ENCODE data around the gene GABRR1. TPM values are rescaled to one million over a fixed set of nuclear protein-coding genes. Genes with fewer than 3 reads are reported as not detected.

Gene GABRR1
- total and polyA plus RNA-seq, 2 experiments from 2014 or later = 0.14 to 0.37 TPM

DNA sequence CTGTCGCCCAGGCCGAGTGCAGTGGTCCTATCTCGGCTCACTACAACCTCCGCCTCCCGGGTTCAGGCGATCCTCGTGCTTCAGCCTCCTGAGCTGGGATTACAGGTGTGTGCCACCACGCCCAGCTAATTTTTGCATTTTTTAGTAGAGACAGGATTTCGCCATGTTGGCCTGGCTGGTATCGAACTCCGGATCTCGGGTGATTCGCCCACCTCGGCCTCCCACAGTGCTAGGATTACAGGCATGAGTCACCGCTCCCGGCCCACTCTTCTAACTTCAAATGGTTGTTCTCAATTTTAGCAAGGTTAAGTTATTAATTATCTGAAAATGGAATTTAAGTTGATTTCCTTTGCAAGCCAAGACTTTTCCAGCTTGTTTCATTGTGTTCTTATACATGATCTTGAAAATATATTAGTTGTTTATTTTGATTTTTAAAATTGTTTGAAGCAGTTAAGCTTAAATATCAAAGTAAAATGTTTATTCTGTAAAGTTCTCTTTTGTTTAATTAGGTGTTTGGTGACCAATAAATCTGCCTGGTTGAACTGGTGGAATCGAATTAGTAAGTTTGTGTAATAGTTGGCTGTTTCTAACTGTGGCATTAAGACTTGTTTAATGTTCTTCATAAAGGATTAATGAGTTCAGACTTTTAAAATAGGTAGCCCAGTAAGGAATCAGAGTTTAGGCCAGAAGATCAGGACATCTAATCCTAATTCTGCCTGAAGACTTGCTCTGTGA is 69.0 kb downstream of the GABRR1 start:
- no peaks in the 10 kb centered on the region for H3K9me2 ChIP-seq (ENCODE audit: insufficient read depth)
- no peak overlapping the region for H3K4me3 ChIP-seq
- H3K4me1 ChIP-seq (ENCODE audit: insufficient read depth) = peaks cover 8% of the 10 kb centered on the region; the same call in 1 of the 2 replicates
- H3K27ac ChIP-seq (ENCODE audit: low read depth) = no peak overlapping the region
- TF ChIP-seq, protein P1, sequence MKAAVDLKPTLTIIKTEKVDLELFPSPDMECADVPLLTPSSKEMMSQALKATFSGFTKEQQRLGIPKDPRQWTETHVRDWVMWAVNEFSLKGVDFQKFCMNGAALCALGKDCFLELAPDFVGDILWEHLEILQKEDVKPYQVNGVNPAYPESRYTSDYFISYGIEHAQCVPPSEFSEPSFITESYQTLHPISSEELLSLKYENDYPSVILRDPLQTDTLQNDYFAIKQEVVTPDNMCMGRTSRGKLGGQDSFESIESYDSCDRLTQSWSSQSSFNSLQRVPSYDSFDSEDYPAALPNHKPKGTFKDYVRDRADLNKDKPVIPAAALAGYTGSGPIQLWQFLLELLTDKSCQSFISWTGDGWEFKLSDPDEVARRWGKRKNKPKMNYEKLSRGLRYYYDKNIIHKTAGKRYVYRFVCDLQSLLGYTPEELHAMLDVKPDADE (IDR thresholded peaks at IDR 0.05) = no peak
- TF ChIP-seq EZH2 (IDR thresholded peaks at IDR 0.05; ENCODE audit: low read depth, unreplicated experiment) (no peak), ZNF331 (CRISPR knock-in tag; IDR thresholded peaks at IDR 0.05; ENCODE audit: low read depth) (no peak), CREB1 (CRISPR knock-in tag; IDR thresholded peaks at IDR 0.05; ENCODE audit: low read depth) (no peak), JUNB (IDR thresholded peaks at IDR 0.05; ENCODE audit: unreplicated experiment) (no peak), ZNF114 (CRISPR knock-in tag; IDR thresholded peaks at IDR 0.05) (no peak), EZH2phosphoT487 (IDR thresholded peaks at IDR 0.05; ENCODE audit: unreplicated experiment) (no peak)
- TF ChIP-seq, protein P2, sequence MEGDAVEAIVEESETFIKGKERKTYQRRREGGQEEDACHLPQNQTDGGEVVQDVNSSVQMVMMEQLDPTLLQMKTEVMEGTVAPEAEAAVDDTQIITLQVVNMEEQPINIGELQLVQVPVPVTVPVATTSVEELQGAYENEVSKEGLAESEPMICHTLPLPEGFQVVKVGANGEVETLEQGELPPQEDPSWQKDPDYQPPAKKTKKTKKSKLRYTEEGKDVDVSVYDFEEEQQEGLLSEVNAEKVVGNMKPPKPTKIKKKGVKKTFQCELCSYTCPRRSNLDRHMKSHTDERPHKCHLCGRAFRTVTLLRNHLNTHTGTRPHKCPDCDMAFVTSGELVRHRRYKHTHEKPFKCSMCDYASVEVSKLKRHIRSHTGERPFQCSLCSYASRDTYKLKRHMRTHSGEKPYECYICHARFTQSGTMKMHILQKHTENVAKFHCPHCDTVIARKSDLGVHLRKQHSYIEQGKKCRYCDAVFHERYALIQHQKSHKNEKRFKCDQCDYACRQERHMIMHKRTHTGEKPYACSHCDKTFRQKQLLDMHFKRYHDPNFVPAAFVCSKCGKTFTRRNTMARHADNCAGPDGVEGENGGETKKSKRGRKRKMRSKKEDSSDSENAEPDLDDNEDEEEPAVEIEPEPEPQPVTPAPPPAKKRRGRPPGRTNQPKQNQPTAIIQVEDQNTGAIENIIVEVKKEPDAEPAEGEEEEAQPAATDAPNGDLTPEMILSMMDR (conservative IDR thresholded peaks at IDR 0.05; ENCODE audit: low read depth in 2 of 2) = no peak
- TF ChIP-seq, protein P3, sequence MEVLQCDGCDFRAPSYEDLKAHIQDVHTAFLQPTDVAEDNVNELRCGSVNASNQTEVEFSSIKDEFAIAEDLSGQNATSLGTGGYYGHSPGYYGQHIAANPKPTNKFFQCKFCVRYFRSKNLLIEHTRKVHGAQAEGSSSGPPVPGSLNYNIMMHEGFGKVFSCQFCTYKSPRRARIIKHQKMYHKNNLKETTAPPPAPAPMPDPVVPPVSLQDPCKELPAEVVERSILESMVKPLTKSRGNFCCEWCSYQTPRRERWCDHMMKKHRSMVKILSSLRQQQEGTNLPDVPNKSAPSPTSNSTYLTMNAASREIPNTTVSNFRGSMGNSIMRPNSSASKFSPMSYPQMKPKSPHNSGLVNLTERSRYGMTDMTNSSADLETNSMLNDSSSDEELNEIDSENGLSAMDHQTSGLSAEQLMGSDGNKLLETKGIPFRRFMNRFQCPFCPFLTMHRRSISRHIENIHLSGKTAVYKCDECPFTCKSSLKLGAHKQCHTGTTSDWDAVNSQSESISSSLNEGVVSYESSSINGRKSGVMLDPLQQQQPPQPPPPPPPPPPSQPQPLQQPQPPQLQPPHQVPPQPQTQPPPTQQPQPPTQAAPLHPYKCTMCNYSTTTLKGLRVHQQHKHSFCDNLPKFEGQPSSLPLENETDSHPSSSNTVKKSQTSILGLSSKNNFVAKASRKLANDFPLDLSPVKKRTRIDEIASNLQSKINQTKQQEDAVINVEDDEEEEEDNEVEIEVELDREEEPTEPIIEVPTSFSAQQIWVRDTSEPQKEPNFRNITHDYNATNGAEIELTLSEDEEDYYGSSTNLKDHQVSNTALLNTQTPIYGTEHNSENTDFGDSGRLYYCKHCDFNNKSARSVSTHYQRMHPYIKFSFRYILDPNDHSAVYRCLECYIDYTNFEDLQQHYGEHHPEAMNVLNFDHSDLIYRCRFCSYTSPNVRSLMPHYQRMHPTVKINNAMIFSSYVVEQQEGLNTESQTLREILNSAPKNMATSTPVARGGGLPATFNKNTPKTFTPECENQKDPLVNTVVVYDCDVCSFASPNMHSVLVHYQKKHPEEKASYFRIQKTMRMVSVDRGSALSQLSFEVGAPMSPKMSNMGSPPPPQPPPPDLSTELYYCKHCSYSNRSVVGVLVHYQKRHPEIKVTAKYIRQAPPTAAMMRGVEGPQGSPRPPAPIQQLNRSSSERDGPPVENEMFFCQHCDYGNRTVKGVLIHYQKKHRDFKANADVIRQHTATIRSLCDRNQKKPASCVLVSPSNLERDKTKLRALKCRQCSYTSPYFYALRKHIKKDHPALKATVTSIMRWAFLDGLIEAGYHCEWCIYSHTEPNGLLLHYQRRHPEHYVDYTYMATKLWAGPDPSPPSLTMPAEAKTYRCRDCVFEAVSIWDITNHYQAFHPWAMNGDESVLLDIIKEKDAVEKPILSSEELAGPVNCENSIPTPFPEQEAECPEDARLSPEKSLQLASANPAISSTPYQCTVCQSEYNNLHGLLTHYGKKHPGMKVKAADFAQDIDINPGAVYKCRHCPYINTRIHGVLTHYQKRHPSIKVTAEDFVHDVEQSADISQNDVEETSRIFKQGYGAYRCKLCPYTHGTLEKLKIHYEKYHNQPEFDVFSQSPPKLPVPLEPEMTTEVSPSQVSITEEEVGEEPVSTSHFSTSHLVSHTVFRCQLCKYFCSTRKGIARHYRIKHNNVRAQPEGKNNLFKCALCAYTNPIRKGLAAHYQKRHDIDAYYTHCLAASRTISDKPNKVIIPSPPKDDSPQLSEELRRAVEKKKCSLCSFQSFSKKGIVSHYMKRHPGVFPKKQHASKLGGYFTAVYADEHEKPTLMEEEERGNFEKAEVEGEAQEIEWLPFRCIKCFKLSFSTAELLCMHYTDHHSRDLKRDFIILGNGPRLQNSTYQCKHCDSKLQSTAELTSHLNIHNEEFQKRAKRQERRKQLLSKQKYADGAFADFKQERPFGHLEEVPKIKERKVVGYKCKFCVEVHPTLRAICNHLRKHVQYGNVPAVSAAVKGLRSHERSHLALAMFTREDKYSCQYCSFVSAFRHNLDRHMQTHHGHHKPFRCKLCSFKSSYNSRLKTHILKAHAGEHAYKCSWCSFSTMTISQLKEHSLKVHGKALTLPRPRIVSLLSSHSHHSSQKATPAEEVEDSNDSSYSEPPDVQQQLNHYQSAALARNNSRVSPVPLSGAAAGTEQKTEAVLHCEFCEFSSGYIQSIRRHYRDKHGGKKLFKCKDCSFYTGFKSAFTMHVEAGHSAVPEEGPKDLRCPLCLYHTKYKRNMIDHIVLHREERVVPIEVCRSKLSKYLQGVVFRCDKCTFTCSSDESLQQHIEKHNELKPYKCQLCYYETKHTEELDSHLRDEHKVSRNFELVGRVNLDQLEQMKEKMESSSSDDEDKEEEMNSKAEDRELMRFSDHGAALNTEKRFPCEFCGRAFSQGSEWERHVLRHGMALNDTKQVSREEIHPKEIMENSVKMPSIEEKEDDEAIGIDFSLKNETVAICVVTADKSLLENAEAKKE (CRISPR knock-in tag; IDR thresholded peaks at IDR 0.05) = no peak
- Mint-ChIP-seq H3K4me1 (peaks cover 9% of the 10 kb centered on the region), H3K27me3 (ENCODE audit: insufficient read depth, low read depth, poor library complexity) (peaks cover 15% of the 10 kb centered on the region), H3K9me3 (no peaks in the 10 kb centered on the region), H3K4me3 (no peak overlapping the region), H3K36me3 (ENCODE audit: low read depth) (no peaks in the 10 kb centered on the region; the same call in 1 of the 3 replicates), H3K27ac (no peak overlapping the region)
- H4K20me1 ChIP-seq (replicated peaks; ENCODE audit: insufficient read depth) = no peaks in the 10 kb centered on the region; the same call in 1 of the 2 replicates
- no peaks in the 10 kb centered on the region for H3K79me2 ChIP-seq (replicated peaks; ENCODE audit: insufficient read depth)
- H3K4me2 ChIP-seq = no peak overlapping the region
- H3K36me3 ChIP-seq (ENCODE audit: insufficient read depth) = no peaks in the 10 kb centered on the region; the same call in 1 of the 2 replicates
- H2AFZ ChIP-seq = no peak overlapping the region
- H3F3A ChIP-seq (replicated peaks; ENCODE audit: low read depth) = no peaks in the 10 kb centered on the region
- peaks cover 54% of the 10 kb centered on the region for H3K27me3 ChIP-seq (ENCODE audit: insufficient read depth)
- DNase-seq (ENCODE audit: low spot score) (no peak), ATAC-seq (no peak)
